Hematopoietic multipotent progenitor cell treated with erythropoietin and hydrocortisone succinate and interleukin-3 and kit ligand, for 15 days (in vitro differentiated cells): ENCODE data around the gene TADA2B.

Source experiments
- DNase-seq: peaks from one replicate; pipeline ENCODE4 v3.0.0-alpha.2; 2015; ENCODE audit warnings: low spot score

TADA2B gene

GRCh38 chr4:7043284-7044136, at the start of gene TADA2B:
TADA2B (plus strand) TSS chr4:7043372; CDS start chr4:7043580, 208 bp downstream.
- DNase-seq = peak; percentile 54

GRCh38 chr4:6996481-6996880, 46.7 kb upstream of the TADA2B start:
- DNase-seq = no peak

GRCh38 chr4:6999172-7000086, 43.7 kb upstream of the TADA2B start:
- DNase-seq = no peak

GRCh38 chr4:7000421-7001176, 42.6 kb upstream of the TADA2B start:
- DNase-seq = no peak

GRCh38 chr4:7001271-7001670, 41.9 kb upstream of the TADA2B start:
- DNase-seq = no peak

- DNase-seq = no peak
Measured at GRCh38 chr4:7002336-7002735, 40.8 kb upstream of the TADA2B start.

GRCh38 chr4:7003176-7003878, 39.8 kb upstream of the TADA2B start:
- DNase-seq = no peak

GRCh38 chr4:7003879-7004240, 39.3 kb upstream of the TADA2B start:
- DNase-seq = no peak

GRCh38 chr4:7004331-7004730, 38.8 kb upstream of the TADA2B start:
- no peak for DNase-seq

GRCh38 chr4:7005571-7005970, 37.6 kb upstream of the TADA2B start:
- no peak for DNase-seq

- DNase-seq = no peak
Measured at GRCh38 chr4:7006411-7006810, 36.8 kb upstream of the TADA2B start.

GRCh38 chr4:7007142-7007907, 35.8 kb upstream of the TADA2B start:
- no peak for DNase-seq

- DNase-seq = no peak
Measured at GRCh38 chr4:7007944-7008343, 35.2 kb upstream of the TADA2B start.

GRCh38 chr4:7009564-7009963, 33.6 kb upstream of the TADA2B start:
- no peak for DNase-seq

- no peak for DNase-seq
Measured at GRCh38 chr4:7013175-7013574, 30.0 kb upstream of the TADA2B start.

GRCh38 chr4:7014815-7015214, 28.4 kb upstream of the TADA2B start:
- no peak for DNase-seq

GRCh38 chr4:7015383-7016035, 27.7 kb upstream of the TADA2B start:
- DNase-seq = no peak

GRCh38 chr4:7016086-7016485, 27.1 kb upstream of the TADA2B start:
- DNase-seq = no peak

- DNase-seq = no peak
Measured at GRCh38 chr4:7016512-7016911, 26.7 kb upstream of the TADA2B start.

- DNase-seq = no peak
Measured at GRCh38 chr4:7017446-7018048, 25.6 kb upstream of the TADA2B start.
